HFFc6 (cell line): ENCODE measurements around the gene CASD1. TPM values are rescaled to one million over a fixed set of nuclear protein-coding genes. Genes with fewer than 3 reads are reported as not detected.

ENCODE experiments used
- DNase-seq: peaks from one replicate; pipeline ENCODE4 v3.0.0-alpha.2; 2018
- H3K27ac Mint-ChIP-seq: 2 replicates; pipeline ENCODE4 v1.8.0; 2020; ENCODE audit warnings: mild to moderate bottlenecking, mixed read lengths
- H3K27me3 Mint-ChIP-seq: 2 replicates; pipeline ENCODE4 v1.8.0; 2021; ENCODE audit warnings: mild to moderate bottlenecking, moderate library complexity, mixed read lengths; ENCODE audit not compliant: insufficient read depth
- H3K36me3 Mint-ChIP-seq: 2 replicates; pipeline ENCODE4 v1.8.0; 2021; ENCODE audit warnings: low read depth, mixed read lengths
- H3K4me1 Mint-ChIP-seq: 2 replicates; pipeline ENCODE4 v1.8.0; 2020; ENCODE audit warnings: low read depth, mixed read lengths
- H3K4me3 Mint-ChIP-seq: 2 replicates; pipeline ENCODE4 v1.8.0; 2020; ENCODE audit warnings: mild to moderate bottlenecking, moderate library complexity, mixed read lengths
- H3K9me3 Mint-ChIP-seq: 2 replicates; pipeline ENCODE4 v1.8.0; 2020; ENCODE audit warnings: mild to moderate bottlenecking, mixed read lengths
- total RNA-seq, 6 experiments: library from RNA; stranded (reverse); fragmentation: NEBNext Ultra II Directional; extraction: Animal tissue kit (Norgen Biotek cat#: 25700); gene quantifications; 2 replicates in 1 of 6; 3 replicates in 5 of 6; pipeline ENCODE4 v1.2.3, GENCODE V29; 2021
- TF ChIP-seq, protein P1 (sequence below): fragments of 200-600 bp; sonication (generic); IDR thresholded peaks from 2 replicates; pipeline ENCODE4 v1.5.0; 2021; ENCODE audit warnings: antibody characterized with exemption, mild to moderate bottlenecking

CASD1 gene
- total RNA-seq, 6 experiments from 2014 or later: 6.6 to 8.1 (median 7.1) TPM

DNA sequence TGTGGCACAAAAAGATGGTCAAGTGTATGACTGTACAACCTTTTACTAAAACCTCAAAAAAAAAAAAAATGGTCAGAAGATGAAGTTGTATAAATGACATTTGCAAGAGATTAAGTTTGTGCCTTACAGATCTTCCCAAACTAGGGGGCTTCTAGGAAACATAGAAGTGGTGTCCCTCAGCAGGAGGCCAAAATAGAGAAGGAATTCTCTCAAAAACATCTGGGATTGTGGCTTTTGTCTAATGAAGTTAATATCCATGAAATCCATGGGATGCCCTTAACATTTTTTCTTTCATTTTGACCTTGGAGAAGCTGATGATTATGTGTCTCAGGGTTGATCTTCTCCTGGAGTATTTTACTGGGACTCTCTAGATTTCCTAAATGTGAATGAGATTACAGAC is 62.2 kb downstream of the CASD1 start:
- peaks cover 20% of the 10 kb centered on the region for H3K9me3 Mint-ChIP-seq
- DNase-seq: no peak
- H3K27me3 Mint-ChIP-seq: peaks cover 4% of the 10 kb centered on the region; the same call in 1 of the 2 replicates
- no peak overlapping the region for H3K27ac Mint-ChIP-seq
- H3K4me3 Mint-ChIP-seq: no peak overlapping the region
- H3K36me3 Mint-ChIP-seq: peaks cover 20% of the 10 kb centered on the region
- no peaks in the 10 kb centered on the region for H3K4me1 Mint-ChIP-seq
- TF ChIP-seq, protein P1, sequence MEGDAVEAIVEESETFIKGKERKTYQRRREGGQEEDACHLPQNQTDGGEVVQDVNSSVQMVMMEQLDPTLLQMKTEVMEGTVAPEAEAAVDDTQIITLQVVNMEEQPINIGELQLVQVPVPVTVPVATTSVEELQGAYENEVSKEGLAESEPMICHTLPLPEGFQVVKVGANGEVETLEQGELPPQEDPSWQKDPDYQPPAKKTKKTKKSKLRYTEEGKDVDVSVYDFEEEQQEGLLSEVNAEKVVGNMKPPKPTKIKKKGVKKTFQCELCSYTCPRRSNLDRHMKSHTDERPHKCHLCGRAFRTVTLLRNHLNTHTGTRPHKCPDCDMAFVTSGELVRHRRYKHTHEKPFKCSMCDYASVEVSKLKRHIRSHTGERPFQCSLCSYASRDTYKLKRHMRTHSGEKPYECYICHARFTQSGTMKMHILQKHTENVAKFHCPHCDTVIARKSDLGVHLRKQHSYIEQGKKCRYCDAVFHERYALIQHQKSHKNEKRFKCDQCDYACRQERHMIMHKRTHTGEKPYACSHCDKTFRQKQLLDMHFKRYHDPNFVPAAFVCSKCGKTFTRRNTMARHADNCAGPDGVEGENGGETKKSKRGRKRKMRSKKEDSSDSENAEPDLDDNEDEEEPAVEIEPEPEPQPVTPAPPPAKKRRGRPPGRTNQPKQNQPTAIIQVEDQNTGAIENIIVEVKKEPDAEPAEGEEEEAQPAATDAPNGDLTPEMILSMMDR: no peak

DNA sequence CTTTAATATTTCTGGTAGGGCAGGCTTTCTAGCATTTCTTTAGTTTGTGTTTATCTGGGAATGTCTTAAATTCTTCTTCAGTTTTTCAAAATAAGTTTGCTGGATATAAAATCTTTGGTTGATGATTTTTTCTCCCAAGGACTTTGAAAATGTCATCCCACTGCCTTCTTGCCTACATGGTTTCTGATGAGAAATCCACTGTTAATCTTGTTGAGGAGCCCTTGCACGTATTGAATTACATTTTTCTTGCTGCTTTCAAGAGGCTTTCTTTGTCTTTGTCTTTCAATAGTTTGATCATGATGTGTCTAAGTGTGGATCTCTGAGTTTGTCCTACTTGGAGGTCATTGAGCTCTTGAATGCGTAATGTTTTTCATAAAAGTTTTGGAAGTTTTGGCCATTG is 66.0 kb downstream of the CASD1 start:
- Mint-ChIP-seq H3K4me3 (no peak overlapping the region), H3K4me1 (peaks cover 7% of the 10 kb centered on the region), H3K36me3 (peaks cover 20% of the 10 kb centered on the region), H3K9me3 (peaks cover 20% of the 10 kb centered on the region), H3K27ac (no peak overlapping the region), H3K27me3 (peaks cover 4% of the 10 kb centered on the region; the same call in 1 of the 2 replicates)
- TF ChIP-seq, protein P1: no peak
- no peak for DNase-seq

DNA sequence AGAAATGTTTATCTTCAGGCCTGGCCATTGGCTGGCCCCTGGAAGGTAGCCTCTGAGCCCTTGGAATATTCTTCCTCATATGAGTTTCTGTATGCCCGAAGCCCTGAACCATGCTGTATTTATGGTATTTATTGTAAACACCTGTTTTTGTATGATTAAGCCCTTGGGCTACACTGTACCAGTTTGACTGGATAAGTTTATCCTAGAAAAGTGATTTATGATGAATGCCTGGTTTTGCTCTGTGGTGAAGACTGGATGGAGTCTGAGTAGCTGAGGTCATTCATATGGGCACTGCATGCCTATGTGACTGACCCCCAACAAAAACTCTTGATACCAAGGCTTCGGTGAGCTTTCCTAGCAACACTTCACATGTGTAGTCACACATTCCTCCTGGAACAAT is 66.7 kb downstream of the CASD1 start:
- DNase-seq: no peak
- peaks cover 20% of the 10 kb centered on the region for H3K9me3 Mint-ChIP-seq
- no peak overlapping the region for H3K27ac Mint-ChIP-seq
- H3K36me3 Mint-ChIP-seq: peaks cover 20% of the 10 kb centered on the region
- peaks cover 14% of the 10 kb centered on the region for H3K4me1 Mint-ChIP-seq
- TF ChIP-seq, protein P1: no peak
- no peak overlapping the region for H3K4me3 Mint-ChIP-seq
- H3K27me3 Mint-ChIP-seq: peaks cover 4% of the 10 kb centered on the region; the same call in 1 of the 2 replicates

DNA sequence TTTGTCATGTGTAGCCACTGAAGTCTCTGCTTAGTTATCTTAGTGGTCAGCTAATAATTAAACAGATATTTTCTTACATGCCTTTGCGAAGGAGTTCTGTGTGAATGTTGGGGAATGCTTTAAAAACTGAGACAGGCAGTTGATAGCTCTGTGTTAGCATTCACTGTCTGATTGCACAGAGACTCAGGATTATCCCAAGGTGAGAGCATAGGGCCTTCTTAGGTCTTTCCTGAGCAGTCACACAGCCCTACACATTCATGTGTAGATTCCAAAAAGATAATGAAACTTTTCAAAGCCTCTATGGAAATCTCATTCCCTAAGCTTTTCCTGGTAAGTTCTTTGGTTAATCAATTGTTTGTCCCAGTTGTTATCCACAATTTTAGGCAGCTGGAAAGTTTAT is 67.7 kb downstream of the CASD1 start:
- Mint-ChIP-seq H3K4me1 (peaks cover 17% of the 10 kb centered on the region), H3K27ac (no peak overlapping the region), H3K36me3 (peaks cover 20% of the 10 kb centered on the region), H3K9me3 (peaks cover 20% of the 10 kb centered on the region), H3K4me3 (no peak overlapping the region), H3K27me3 (peaks cover 2% of the 10 kb centered on the region)
- DNase-seq: no peak
- TF ChIP-seq, protein P1: no peak

DNA sequence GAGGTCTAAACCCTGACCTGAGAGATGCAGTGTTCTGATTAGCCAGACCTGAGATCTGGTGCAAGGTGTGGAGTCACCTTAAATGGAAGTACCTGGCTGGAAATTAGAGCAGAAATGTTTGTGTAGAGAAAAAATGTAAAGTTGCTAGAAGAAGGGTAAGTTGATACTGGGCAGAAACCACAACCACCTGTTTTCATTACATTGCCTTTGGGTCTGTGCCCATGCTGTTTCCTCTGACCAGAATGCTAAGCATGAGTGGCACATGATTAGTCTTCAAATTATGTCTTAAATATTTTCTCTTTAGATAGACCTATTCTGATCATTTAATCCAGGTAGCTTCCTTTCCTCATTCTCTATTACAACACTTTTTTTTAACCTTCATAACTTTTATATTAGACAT is 69.0 kb downstream of the CASD1 start:
- peaks cover 20% of the 10 kb centered on the region for H3K36me3 Mint-ChIP-seq
- TF ChIP-seq, protein P1: no peak
- peaks cover 17% of the 10 kb centered on the region for H3K4me1 Mint-ChIP-seq
- H3K27ac Mint-ChIP-seq: no peak overlapping the region
- DNase-seq: no peak
- no peak overlapping the region for H3K4me3 Mint-ChIP-seq
- peaks cover 20% of the 10 kb centered on the region for H3K9me3 Mint-ChIP-seq
- H3K27me3 Mint-ChIP-seq: no peaks in the 10 kb centered on the region; the same call in 1 of the 2 replicates

DNA sequence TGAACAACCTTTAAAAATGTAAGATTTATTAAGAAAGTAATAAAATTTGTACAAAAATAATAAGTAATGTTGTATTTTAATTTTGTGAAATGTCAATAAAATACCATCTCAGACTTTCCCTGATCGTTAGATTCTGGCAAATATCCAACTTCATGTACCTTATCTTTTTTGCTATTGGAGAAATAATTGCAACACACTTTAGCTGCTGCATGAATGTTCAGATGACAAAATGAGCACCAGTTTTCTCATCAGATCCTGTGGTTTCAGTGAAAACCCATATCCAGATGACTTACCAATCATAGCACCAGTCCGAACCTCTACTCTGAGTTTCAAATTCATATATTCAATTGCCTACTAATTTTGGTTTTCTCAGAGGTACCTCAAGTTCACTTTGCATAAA is 69.9 kb downstream of the CASD1 start:
- TF ChIP-seq, protein P1: no peak
- H3K36me3 Mint-ChIP-seq: peaks cover 16% of the 10 kb centered on the region
- no peak overlapping the region for H3K27ac Mint-ChIP-seq

More for the DNA sequence above, 69.9 kb downstream of the CASD1 start:
- H3K4me3 Mint-ChIP-seq: no peak overlapping the region
- H3K4me1 Mint-ChIP-seq: peaks cover 17% of the 10 kb centered on the region
- DNase-seq: no peak
- no peaks in the 10 kb centered on the region; the same call in 1 of the 2 replicates for H3K27me3 Mint-ChIP-seq
- peaks cover 16% of the 10 kb centered on the region for H3K9me3 Mint-ChIP-seq
